22Rv1 (cell line): ENCODE results near the gene NLGN2.
A peak's percentile ranks its signal among the peaks of the same experiment; 100 is the strongest.

Experiments
- H3K27ac ChIP-seq: fragments of 450-650 bp; 2 replicates; pipeline ENCODE4 v1.5.1; 2017
- ZFX ChIP-seq: fragments of 450-650 bp; IDR thresholded peaks from 2 replicates; pipeline ENCODE4 v1.6.1; 2017; ENCODE audit warnings: antibody characterized with exemption, borderline replicate concordance
- TF ChIP-seq, protein P1 (sequence below): fragments of 450-650 bp; IDR thresholded peaks from 2 replicates; pipeline ENCODE4 v1.5.1; 2017; ENCODE audit warnings: mild to moderate bottlenecking

The NLGN2 gene

GRCh38 chr17:7393613-7394451 lies 13.8 kb upstream of the NLGN2 start:
- TF ChIP-seq ZFX: no peak
- TF ChIP-seq, protein P1, sequence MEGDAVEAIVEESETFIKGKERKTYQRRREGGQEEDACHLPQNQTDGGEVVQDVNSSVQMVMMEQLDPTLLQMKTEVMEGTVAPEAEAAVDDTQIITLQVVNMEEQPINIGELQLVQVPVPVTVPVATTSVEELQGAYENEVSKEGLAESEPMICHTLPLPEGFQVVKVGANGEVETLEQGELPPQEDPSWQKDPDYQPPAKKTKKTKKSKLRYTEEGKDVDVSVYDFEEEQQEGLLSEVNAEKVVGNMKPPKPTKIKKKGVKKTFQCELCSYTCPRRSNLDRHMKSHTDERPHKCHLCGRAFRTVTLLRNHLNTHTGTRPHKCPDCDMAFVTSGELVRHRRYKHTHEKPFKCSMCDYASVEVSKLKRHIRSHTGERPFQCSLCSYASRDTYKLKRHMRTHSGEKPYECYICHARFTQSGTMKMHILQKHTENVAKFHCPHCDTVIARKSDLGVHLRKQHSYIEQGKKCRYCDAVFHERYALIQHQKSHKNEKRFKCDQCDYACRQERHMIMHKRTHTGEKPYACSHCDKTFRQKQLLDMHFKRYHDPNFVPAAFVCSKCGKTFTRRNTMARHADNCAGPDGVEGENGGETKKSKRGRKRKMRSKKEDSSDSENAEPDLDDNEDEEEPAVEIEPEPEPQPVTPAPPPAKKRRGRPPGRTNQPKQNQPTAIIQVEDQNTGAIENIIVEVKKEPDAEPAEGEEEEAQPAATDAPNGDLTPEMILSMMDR: no peak
- peak overlapping the region; percentile 95 for H3K27ac ChIP-seq

- TF ChIP-seq, protein P1: peak; percentile 39
- no peak for TF ChIP-seq ZFX
Measured at GRCh38 chr17:7394452-7395191, 13.0 kb upstream of the NLGN2 start, which contains the start of gene PLSCR3. TSS of gene PLSCR3 (minus strand) at chr17:7394525. CDS start at chr17:7394110, 415 bp downstream.

DNA sequence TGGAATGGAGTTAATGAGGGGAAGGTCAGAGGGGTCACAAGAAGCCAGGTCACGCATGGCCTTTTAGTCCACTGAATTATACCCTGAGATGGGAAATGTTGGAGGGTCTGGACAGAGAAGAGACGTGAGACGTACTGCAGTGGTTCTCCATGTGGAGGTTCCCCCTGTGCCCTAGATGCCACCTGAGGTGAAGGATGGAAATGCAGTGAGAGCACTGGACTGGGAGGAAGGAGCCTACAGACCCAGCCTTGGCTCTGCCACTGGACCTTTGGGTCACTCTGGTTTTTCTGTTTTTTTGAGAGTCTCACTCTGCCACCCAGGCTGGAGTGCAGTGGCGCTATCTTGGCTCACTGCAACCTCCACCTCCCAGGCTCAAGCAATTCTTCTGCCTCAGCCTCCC lies 11.5 kb upstream of the NLGN2 start:
- H3K27ac ChIP-seq: no peak overlapping the region
- TF ChIP-seq ZFX: no peak
- TF ChIP-seq, protein P1: no peak

More at GRCh38 chr17:7394452-7395191, 13.0 kb upstream of the NLGN2 start, which contains the start of gene PLSCR3:
- peak within 1 kb of the TSS; percentile 95 for H3K27ac ChIP-seq

GRCh38 chr17:7398612-7399011 lies 9.0 kb upstream of the NLGN2 start:
- TF ChIP-seq, protein P1: no peak
- no peak for TF ChIP-seq ZFX
- H3K27ac ChIP-seq: no peak overlapping the region

GRCh38 chr17:7403043-7403726 lies 4.5 kb upstream of the NLGN2 start:
- peak overlapping the region; percentile 87 for H3K27ac ChIP-seq
- TF ChIP-seq, protein P1: no peak
- no peak for TF ChIP-seq ZFX

DNA sequence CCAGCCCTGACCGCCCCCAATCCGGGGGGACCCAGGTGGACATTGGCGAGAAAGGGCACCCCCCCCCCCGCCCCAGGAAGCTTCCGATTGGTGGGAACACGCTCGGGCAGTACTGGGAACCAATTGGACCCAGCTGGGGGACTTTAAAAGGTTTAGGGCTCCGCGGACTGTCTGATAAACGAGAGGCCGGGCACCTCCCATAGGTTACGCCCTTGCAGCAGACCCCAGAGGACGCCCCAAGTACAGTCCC lies 4.0 kb upstream of the NLGN2 start:
- no peak for TF ChIP-seq ZFX
- TF ChIP-seq, protein P1: no peak
- peak overlapping the region; percentile 87 for H3K27ac ChIP-seq
